HEK293 (cell line): ENCODE data around the gene TGOLN2.

Experiments
- BCL6B ChIP-seq: fragments of 450-650 bp; formaldehyde crosslinking; IDR thresholded peaks from 2 replicates; pipeline ENCODE4 v1.5.1; 2017; ENCODE audit warnings: missing biosample characterization, missing genetic modification characterization
- CTCF ChIP-seq: fragments of 450-650 bp; formaldehyde crosslinking; IDR thresholded peaks from 2 replicates; pipeline ENCODE4 v1.5.1; 2016; ENCODE audit warnings: missing biosample characterization, missing genetic modification characterization
- HOXD13 ChIP-seq: sonication (generic); formaldehyde crosslinking; IDR thresholded peaks from 2 replicates; pipeline ENCODE4 v1.8.0; 2022; ENCODE audit warnings: missing genetic modification reagents, borderline replicate concordance
- KLF1 ChIP-seq: fragments of 450-650 bp; formaldehyde crosslinking; IDR thresholded peaks from 2 replicates; pipeline ENCODE4 v1.5.1; 2016; ENCODE audit warnings: missing biosample characterization, missing genetic modification characterization
- OSR2 ChIP-seq: fragments of 450-650 bp; formaldehyde crosslinking; IDR thresholded peaks from 2 replicates; pipeline ENCODE4 v1.5.1; 2016; ENCODE audit warnings: missing biosample characterization, missing genetic modification characterization
- PRDM1 ChIP-seq: fragments of 450-650 bp; formaldehyde crosslinking; IDR thresholded peaks from 2 replicates; pipeline ENCODE4; 2016; ENCODE audit warnings: missing biosample characterization, missing genetic modification characterization
- PRDM6 ChIP-seq: fragments of 450-650 bp; formaldehyde crosslinking; IDR thresholded peaks from 2 replicates; pipeline ENCODE4 v1.5.1; 2017; ENCODE audit warnings: missing biosample characterization, missing genetic modification characterization
- SALL2 ChIP-seq: fragments of 450-650 bp; formaldehyde crosslinking; IDR thresholded peaks from 2 replicates; pipeline ENCODE4 v1.5.0; 2017; ENCODE audit warnings: missing biosample characterization, mild to moderate bottlenecking, missing genetic modification characterization, borderline replicate concordance
- SP2 ChIP-seq: fragments of 450-650 bp; formaldehyde crosslinking; IDR thresholded peaks from 2 replicates; pipeline ENCODE4 v1.5.1; 2016; ENCODE audit warnings: missing biosample characterization, missing genetic modification characterization
- ZBTB44 ChIP-seq: fragments of 450-650 bp; IDR thresholded peaks from 2 replicates; pipeline ENCODE4 v1.5.1; 2018; ENCODE audit warnings: missing biosample characterization, mild to moderate bottlenecking, missing genetic modification characterization
- ZBTB7A ChIP-seq: fragments of 450-650 bp; formaldehyde crosslinking; IDR thresholded peaks from 2 replicates; pipeline ENCODE4 v1.5.1; 2016; ENCODE audit warnings: low read depth, missing biosample characterization, missing genetic modification characterization
- ZNF10 ChIP-seq: fragments of 450-650 bp; formaldehyde crosslinking; IDR thresholded peaks from 2 replicates; pipeline ENCODE4 v1.5.1; 2017; ENCODE audit warnings: missing biosample characterization, missing genetic modification characterization
- ZNF16 ChIP-seq: fragments of 450-650 bp; formaldehyde crosslinking; IDR thresholded peaks from 2 replicates; pipeline ENCODE4 v1.5.1; 2016; ENCODE audit warnings: low read depth, missing biosample characterization, missing genetic modification characterization
- ZNF274 ChIP-seq, 2 experiments: fragments of 200-500 bp in 1 of 2; fragments of 450-650 bp in 1 of 2; sonication (Bioruptor generic) in 1 of 2; formaldehyde crosslinking in 1 of 2; IDR thresholded peaks; 2 replicates each; pipeline versions ENCODE4 v1.5.1 to v1.6.1; 2014 to 2016; ENCODE audit warnings: borderline replicate concordance in 1 of 2, inconsistent platforms in 1 of 2, low read length in 1 of 2, missing biosample characterization in 1 of 2, missing genetic modification characterization in 1 of 2
- ZNF302 ChIP-seq: fragments of 450-650 bp; formaldehyde crosslinking; IDR thresholded peaks from 2 replicates; pipeline ENCODE4 v1.5.1; 2016; ENCODE audit warnings: missing biosample characterization, missing genetic modification characterization, low read depth
- ZNF324 ChIP-seq: fragments of 450-650 bp; formaldehyde crosslinking; IDR thresholded peaks from 2 replicates; pipeline ENCODE4 v1.5.1; 2016; ENCODE audit warnings: missing biosample characterization, missing genetic modification characterization
- ZNF394 ChIP-seq: fragments of 450-650 bp; formaldehyde crosslinking; IDR thresholded peaks from 2 replicates; pipeline ENCODE4 v1.5.1; 2016; ENCODE audit warnings: missing biosample characterization, missing genetic modification characterization, mild to moderate bottlenecking, moderate library complexity, borderline replicate concordance
- ZNF398 ChIP-seq: fragments of 450-650 bp; formaldehyde crosslinking; IDR thresholded peaks from 2 replicates; pipeline ENCODE4 v1.5.1; 2017; ENCODE audit warnings: missing biosample characterization, missing genetic modification characterization
- ZNF501 ChIP-seq: fragments of 450-650 bp; formaldehyde crosslinking; IDR thresholded peaks from 2 replicates; pipeline ENCODE4 v1.5.1; 2016; ENCODE audit warnings: missing biosample characterization, missing genetic modification characterization
- ZNF513 ChIP-seq: fragments of 450-650 bp; IDR thresholded peaks from 2 replicates; pipeline ENCODE4 v1.5.1; 2018; ENCODE audit warnings: missing biosample characterization, missing genetic modification characterization
- ZNF549 ChIP-seq: fragments of 450-650 bp; IDR thresholded peaks from 2 replicates; pipeline ENCODE4 v1.5.1; 2018; ENCODE audit warnings: missing biosample characterization, missing genetic modification characterization, mild to moderate bottlenecking, inconsistent platforms, moderate library complexity
- ZNF561 ChIP-seq: fragments of 450-650 bp; IDR thresholded peaks from 2 replicates; pipeline ENCODE4 v1.5.1; 2018; ENCODE audit warnings: missing biosample characterization, missing genetic modification characterization, borderline replicate concordance
- ZNF610 ChIP-seq: fragments of 450-650 bp; formaldehyde crosslinking; IDR thresholded peaks from 2 replicates; pipeline ENCODE4 v1.5.1; 2016; ENCODE audit warnings: missing biosample characterization, missing genetic modification characterization, borderline replicate concordance
- ZNF621 ChIP-seq: fragments of 450-650 bp; formaldehyde crosslinking; IDR thresholded peaks from 2 replicates; pipeline ENCODE4 v1.5.1; 2017; ENCODE audit warnings: missing biosample characterization, missing genetic modification characterization
- ZNF792 ChIP-seq: fragments of 450-650 bp; formaldehyde crosslinking; IDR thresholded peaks from 2 replicates; pipeline ENCODE4 v1.5.1; 2016; ENCODE audit warnings: missing biosample characterization, missing genetic modification characterization
- ZSCAN5A ChIP-seq: fragments of 450-650 bp; formaldehyde crosslinking; IDR thresholded peaks from 2 replicates; pipeline ENCODE4 v1.5.1; 2016; ENCODE audit warnings: missing biosample characterization, missing genetic modification characterization

Gene TGOLN2

GRCh38 chr2:85327822-85328617 lies at the start of gene TGOLN2 (continued):
- TF ChIP-seq PRDM1 (tag by site-specific recombination) = no peak
- no peak for TF ChIP-seq SALL2 (tag by site-specific recombination)
- TF ChIP-seq ZSCAN5A (tag by site-specific recombination) = no peak
- peak; percentile 62; the same call in 1 of the 2 replicates for TF ChIP-seq ZNF394 (tag by site-specific recombination)
- TF ChIP-seq BCL6B (tag by site-specific recombination) = no peak
- TF ChIP-seq ZNF513 = no peak
- TF ChIP-seq ZNF792 (tag by site-specific recombination) = no peak
- no peak for TF ChIP-seq OSR2 (tag by site-specific recombination)
- TF ChIP-seq SP2 (tag by site-specific recombination) = peak; percentile 85
- peak; percentile 95 for TF ChIP-seq ZNF501 (tag by site-specific recombination)
- no peak for TF ChIP-seq ZNF274 (IDR thresholded peaks at IDR 0.05; ENCODE audit: low read length)
- TF ChIP-seq ZNF274 (tag by site-specific recombination; IDR thresholded peaks at IDR 0.05; ENCODE audit: borderline replicate concordance) = no peak
- no peak for TF ChIP-seq ZBTB44 (tag by site-specific recombination)
- peak; percentile 46; the same call in 1 of the 2 replicates for TF ChIP-seq ZNF561 (tag by site-specific recombination)
- TF ChIP-seq ZNF16 = no peak
- TF ChIP-seq PRDM6 (tag by site-specific recombination) = no peak
- no peak for TF ChIP-seq ZNF610
- TF ChIP-seq ZNF621 (tag by site-specific recombination) = no peak
- peak; percentile 62; the same call in 1 of the 2 replicates for TF ChIP-seq ZNF10
- no peak for TF ChIP-seq ZNF302
- TF ChIP-seq ZNF398 (tag by site-specific recombination) = peak; percentile 58
- peak; percentile 83 for TF ChIP-seq CTCF (tag by site-specific recombination)
- peak; percentile 66; the same call in 1 of the 2 replicates for TF ChIP-seq ZBTB7A
- peak; percentile 60 for TF ChIP-seq KLF1
- TF ChIP-seq HOXD13 (CRISPR knock-in tag) = no peak
- peak; percentile 57; the same call in 1 of the 2 replicates for TF ChIP-seq ZNF324
- TF ChIP-seq ZNF549 (tag by site-specific recombination) = no peak
